Adrenal gland (tissue), 5 donors: ENCODE data around the gene HID1.

Experiments
- POLR2A ChIP-seq, 2 donors: fragments of 450-650 bp; IDR thresholded peaks; one replicate each; pipeline ENCODE4 v1.6.1; 2017; ENCODE audit warnings: antibody characterized with exemption in 2 of 2, mild to moderate bottlenecking in 2 of 2, moderate library complexity in 1 of 2
- TF ChIP-seq, protein P1 (sequence below), 6 experiments: fragments of 450-650 bp in 4 of 6; fragments of 200-600 bp in 2 of 6; sonication (generic) in 1 of 6; IDR thresholded peaks; 1 replicate in 5 of 6; 2 replicates in 1 of 6; pipeline versions ENCODE4 v1.5.1 to v1.8.0; 2016 to 2021; ENCODE audit warnings: antibody characterized with exemption in 6 of 6, mild to moderate bottlenecking in 2 of 6, moderate library complexity in 1 of 6
- donor health status: DM: no; HTN: no; CAD: no.

DNA sequence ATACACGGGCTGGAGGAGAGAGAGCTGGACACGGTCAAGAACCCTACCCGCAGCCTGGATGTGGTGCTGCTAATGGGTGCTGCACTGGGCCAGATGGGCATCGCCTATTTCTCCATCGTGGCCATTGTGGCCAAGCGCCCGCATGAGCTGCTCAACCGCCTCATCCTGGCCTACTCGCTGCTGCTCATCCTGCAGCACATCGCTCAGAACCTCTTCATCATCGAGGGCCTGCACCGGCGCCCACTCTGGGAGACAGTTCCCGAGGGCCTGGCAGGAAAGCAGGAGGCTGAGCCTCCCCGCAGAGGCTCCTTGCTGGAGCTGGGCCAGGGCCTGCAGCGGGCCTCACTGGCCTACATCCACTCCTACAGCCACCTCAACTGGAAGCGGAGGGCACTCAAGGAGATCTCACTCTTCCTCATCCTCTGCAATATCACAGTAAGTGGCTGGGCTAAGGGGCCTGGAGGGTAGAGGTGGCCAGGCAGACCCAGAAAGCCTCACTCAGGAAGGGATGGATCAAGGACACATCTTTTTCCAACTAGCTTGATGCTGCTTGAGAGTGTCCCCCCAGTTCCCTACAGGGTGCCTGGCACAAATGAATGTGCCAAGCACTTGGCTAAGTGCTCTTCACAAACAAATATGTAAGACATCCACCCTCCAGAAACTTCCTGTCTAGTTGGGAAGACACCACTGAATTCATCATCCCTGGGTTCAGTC lies 25.4 kb downstream of the HID1 start:
- TF ChIP-seq, protein P1, sequence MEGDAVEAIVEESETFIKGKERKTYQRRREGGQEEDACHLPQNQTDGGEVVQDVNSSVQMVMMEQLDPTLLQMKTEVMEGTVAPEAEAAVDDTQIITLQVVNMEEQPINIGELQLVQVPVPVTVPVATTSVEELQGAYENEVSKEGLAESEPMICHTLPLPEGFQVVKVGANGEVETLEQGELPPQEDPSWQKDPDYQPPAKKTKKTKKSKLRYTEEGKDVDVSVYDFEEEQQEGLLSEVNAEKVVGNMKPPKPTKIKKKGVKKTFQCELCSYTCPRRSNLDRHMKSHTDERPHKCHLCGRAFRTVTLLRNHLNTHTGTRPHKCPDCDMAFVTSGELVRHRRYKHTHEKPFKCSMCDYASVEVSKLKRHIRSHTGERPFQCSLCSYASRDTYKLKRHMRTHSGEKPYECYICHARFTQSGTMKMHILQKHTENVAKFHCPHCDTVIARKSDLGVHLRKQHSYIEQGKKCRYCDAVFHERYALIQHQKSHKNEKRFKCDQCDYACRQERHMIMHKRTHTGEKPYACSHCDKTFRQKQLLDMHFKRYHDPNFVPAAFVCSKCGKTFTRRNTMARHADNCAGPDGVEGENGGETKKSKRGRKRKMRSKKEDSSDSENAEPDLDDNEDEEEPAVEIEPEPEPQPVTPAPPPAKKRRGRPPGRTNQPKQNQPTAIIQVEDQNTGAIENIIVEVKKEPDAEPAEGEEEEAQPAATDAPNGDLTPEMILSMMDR (IDR thresholded peaks at IDR 0.05), result no peak
- TF ChIP-seq POLR2A (IDR thresholded peaks at IDR 0.05), result no peak
